NCI-H2029 (cell line): Measurements from ENCODE around the gene GLI3.

Source experiments
- DNase-seq: peaks from one replicate; lab custom pipeline; 2025; lab: John Stamatoyannopoulos, UW

Gene GLI3

DNA sequence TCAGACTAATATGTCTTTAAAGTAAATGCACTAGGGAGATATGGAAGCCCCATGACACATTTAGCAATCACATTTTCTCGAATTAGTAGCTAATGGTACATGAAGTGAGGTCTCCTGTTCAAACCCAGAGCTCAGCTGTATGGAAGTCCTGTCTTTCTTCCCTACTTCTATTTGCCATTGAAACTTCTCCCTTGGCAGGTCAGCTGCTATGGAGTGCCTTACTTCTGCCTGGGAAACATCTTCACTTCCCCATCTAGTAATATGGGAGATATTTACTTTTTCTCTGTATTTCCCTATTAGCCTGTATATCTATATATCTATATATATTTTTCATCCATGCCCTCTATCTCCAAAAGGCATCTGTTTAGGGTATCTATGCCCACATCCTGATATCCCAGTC is 308.8 kb downstream of the GLI3 start:
- DNase-seq = no peak

DNA sequence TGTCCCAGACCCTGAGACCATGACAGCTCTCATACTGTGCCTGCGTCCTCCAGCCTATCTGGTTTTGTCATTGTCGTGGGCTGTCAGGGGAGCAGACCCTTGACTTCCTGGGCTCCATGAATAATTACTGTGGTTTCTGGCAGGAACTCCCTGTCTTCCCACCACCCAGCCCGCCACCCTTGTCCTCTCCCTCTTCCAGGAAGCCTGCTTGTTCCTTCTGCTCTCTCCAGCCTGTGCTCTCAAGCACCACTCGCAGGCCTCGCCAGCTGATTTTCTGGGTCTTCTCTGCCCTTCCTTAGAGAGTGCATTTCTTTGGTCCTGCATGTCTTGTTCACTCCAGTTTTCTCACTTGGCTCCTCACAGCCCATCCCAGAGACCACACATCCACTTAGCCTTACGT is 309.6 kb downstream of the GLI3 start:
- DNase-seq = no peak

DNA sequence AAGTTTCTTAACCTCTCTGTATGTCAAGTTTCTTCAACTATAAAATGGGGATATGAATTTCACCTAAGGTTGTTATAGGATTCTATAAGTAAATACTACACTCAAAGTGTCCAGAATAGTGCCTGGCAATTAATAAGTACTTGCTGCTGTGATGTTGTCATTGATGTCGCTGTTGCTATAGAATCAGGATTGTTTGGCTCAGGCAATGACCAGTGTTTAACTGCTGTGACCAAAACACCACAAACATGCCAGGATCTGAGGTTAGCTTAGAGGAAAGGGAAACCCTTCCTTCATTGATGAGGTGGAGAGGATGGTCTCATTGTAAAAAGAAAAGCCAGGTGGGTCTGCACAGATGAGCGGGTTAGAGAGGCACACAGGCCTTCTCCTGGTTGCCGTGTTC is 311.1 kb downstream of the GLI3 start:
- no peak for DNase-seq

DNA sequence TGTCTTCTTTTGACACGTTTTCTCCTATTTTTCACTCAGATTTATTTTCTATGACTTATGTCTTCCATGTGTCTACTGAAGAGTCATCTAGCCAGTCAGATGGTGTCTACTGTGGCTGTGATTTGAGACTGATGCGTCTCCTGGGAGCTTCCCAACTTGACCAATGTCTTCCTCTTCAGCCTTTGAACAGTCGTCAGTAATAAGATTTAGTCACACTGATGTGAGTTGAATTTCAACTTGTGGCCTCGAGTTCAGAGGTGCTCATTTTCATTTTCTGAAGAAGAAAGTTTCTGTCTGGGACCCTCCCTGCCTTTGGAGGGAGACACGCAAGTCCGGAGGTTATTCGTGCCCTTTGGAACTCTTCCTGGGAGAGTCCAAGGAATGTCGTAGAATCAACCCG is 312.2 kb downstream of the GLI3 start:
- DNase-seq = no peak

DNA sequence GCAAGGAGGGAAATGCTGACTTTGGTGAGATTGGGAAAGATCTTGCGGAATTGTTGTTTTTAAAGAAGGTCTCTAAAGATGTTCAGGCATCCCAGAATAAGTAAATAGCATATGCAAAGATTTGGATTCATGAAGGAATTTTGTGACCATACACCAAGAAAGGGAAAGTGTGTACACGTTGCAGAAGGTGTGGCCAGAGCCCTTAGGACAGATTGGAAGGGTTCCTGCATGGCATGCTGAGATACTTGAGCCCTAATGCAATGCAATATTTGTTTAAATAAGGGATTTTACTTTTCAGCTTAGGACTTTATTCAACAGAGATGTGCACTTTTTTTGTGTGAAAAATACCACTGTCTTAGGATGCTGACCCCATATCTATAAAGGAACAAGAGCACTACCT is 314.6 kb downstream of the GLI3 start:
- DNase-seq = no peak

DNA sequence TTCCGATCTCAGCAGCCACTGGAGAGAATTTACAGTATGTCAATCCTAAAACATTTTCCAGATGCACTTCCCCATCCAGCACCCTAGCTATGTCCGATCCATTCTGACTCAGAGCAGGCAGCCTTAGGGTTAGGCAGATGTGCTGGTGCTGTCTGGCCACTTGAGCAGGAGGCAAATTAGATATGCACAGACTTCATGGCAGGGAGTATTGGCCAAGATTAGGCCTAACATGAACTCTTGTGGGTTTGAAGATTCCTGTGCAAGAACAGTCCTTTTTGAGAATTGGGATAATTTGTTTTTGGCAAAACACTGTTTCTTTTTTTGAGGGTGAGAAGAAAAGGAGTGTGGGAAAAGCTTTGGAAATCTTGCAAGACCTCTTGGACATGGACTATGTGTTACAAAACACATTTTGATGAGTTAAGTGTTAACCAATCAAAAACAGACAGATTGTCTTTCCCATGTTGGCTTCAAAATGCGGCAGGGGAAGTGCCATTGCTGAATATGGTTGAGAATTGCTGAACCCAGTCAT is 315.5 kb downstream of the GLI3 start:
- no peak for DNase-seq

DNA sequence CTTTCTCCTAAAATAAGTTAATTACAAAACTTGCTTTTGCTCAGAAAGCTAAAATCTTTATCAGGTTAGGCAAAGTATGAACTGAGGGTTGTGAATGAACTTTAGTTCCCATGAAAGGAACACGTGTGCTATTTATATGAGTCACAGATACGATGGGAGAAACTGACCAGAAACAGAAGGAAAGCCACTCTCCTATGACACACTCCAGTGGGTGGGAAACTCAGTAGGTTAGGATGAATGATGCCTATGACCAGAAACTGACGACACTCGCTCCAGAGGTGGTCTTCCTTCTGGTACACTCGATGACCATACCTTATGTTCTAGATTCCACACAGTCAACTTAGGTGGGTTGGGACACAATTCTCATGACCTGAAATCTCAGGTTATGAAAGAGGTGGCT is 318.4 kb downstream of the GLI3 start:
- no peak for DNase-seq

DNA sequence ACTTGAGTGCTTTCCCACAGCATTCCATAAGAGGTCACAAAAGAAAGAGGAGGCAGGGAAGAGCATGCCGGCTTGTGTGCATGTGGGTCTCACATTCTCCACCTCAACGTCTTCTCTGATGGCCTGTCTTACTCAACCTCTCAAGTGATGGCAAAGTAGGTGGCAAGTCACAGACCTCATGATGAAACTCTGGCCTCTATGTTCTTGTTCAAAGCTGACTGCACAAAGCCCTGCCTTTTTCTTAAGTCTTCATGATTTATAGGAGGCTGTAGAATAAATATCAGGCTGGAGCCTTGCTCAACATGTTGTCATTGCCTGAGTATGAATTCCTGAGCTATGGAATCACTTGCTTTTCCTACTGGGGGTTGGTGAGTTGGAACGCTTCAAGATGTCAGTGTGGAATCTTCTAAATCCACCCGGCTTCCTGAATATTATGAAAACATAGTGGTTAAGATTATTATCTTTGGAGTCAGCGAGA is 320.5 kb downstream of the GLI3 start:
- no peak for DNase-seq

DNA sequence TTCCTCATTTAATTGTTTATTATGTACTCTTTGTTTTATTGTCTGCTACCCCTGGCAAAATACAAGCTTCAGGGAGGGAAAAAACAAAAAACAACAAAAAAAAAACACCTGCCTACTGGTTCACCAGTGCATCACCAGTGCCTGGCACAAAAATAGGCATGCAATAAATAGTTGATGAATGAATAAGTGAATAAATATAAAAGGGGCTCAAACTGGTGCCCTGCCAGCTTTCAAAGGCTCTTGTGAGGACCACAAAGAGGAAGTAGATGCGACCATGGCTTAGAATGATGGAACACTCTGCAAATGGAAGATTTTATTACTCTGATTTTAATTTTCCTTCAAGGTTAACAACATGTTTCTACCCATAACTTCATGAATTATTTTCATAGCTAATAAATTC is 321.1 kb downstream of the GLI3 start:
- no peak for DNase-seq

DNA sequence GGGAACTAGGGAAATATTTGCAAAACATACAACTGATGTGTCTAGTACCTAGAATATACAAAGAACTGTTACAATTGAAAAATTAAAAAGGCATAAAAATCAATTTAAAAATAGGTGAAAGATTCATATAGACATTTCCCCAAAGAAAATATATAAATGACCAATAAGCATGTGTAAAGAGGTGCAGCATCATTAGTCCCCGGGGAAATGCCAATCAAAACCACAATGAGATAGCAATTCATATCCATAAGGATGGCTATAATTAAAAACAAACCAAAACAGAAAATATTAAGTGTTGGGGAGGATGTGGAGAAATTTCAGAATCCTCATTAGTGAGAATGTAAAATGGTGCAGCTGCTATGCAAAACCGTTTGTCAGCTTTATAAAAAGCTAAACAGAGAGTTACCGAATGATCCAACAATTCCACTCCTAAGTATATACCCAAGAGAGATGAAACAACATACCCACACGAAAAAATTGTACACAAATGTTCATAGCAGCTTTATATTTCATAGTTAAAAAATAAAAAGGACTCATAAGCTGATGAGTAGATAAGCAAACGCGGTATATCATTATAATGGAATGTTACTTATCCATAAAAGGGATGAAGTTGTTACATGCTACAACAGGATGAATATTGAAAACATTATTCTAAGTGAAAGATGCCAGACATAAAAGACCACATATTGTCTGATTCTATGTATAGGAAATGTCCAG is 324.0 kb downstream of the GLI3 start:
- no peak for DNase-seq

DNA sequence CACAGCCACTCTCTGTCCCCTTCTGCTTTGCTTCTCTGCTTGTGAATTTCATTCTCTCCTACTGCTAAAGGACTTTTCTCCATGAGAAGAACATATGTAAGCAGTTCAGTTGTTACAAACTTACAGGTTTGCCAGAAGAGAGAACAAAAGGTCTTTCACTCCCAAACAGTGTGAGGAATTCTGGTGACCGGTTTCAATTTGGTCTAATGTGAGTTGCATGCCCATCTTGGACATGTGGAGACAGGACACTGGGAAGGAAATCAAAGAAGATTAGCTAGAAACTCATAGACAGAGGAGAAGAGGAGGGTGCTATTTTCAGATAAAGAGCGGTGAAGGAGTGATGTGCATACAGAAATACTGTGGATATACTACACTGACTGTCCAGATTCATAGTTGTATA is 324.6 kb downstream of the GLI3 start:
- no peak for DNase-seq

DNA sequence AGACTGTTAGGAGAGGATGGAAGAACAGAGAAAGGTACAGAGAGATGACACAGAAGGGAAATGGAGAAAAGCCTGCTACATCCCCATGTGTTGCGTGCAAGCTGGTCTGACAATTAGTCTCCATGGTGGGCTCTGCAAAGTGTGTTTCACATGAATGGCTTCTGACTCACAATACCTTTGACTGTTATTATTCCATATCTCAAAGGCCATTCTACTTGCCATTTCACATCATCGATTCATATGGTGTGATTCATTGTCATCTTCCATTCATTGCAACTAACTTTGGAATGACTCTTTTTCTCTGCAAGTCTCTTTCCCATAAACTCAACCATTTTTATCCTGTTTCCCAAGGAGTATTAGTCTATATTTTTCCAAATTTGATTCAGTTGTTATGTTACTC is 325.2 kb downstream of the GLI3 start:
- no peak for DNase-seq
